LNCAP (cell line): ENCODE measurements around the gene GPT2.
A peak's percentile ranks its signal among the peaks of the same experiment; 100 is the strongest.

Source experiments
- CTCF ChIP-seq: fragments of 450-650 bp; IDR thresholded peaks from 2 replicates; pipeline ENCODE4 v1.5.1; 2017; ENCODE audit warnings: mild to moderate bottlenecking

Gene GPT2

GRCh38 chr16:46857368-46857945, 26.7 kb upstream of the GPT2 start:
- peak; percentile 27; the same call in 1 of the 2 replicates for TF ChIP-seq CTCF

GRCh38 chr16:46858151-46858550, 26.0 kb upstream of the GPT2 start:
- TF ChIP-seq CTCF: no peak

GRCh38 chr16:46859719-46860152, 24.4 kb upstream of the GPT2 start:
- TF ChIP-seq CTCF: no peak

- TF ChIP-seq CTCF: no peak
Observed at GRCh38 chr16:46862555-46863447, 21.4 kb upstream of the GPT2 start.

GRCh38 chr16:46866286-46866685, 17.9 kb upstream of the GPT2 start:
- TF ChIP-seq CTCF: no peak

- no peak for TF ChIP-seq CTCF
Observed at GRCh38 chr16:46871597-46871996, 12.6 kb upstream of the GPT2 start.

GRCh38 chr16:46873201-46873600, 11.0 kb upstream of the GPT2 start:
- no peak for TF ChIP-seq CTCF
